GM21390 (cell line): ENCODE data around the gene TAP1.
"Not testable (repeated sequence)": the region's sequence is repeated elsewhere in the genome, so short reads cannot be mapped to it uniquely, and the experiment has no call there.

Experiments used
- ATAC-seq: cut with Tn5 transposase; IDR thresholded peaks from one replicate; pipeline ENCODE4 v1.9.1; 2021; ENCODE audit not compliant: unreplicated experiment

Gene TAP1

DNA sequence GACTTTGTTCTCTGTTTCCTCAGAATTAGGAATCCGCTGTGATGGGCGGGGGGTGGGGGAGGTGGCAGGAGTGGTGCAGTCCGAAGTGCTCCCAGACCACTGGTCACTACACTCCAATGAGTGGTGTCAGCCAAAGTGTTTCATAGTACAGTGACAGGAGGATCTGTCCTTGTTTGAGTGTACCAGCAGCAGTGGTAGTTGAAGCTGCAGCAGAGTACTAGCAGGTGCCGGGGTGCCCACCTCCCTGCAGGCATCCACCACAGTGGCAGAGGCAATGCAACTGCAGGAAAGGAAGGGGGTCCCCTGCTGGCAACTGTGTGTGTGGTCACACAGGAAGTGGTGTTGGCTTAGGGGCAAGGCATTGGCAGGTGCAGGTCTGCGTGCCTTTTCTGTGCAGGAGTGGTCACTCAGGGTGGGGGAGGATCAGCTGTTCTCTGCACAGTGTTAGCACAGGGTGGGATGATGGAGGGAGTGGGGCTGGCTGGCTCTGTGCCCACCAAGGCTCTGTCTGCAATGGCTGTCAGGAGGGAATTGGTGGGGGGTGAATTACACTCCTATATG, 46.4 kb downstream of the TAP1 start:
- no peak for ATAC-seq

GRCh38 chr6:32805404-32805803, 48.1 kb downstream of the TAP1 start:
- not testable (repeated sequence) for ATAC-seq

GRCh38 chr6:32803416-32803815, 50.1 kb downstream of the TAP1 start:
- no peak for ATAC-seq

DNA sequence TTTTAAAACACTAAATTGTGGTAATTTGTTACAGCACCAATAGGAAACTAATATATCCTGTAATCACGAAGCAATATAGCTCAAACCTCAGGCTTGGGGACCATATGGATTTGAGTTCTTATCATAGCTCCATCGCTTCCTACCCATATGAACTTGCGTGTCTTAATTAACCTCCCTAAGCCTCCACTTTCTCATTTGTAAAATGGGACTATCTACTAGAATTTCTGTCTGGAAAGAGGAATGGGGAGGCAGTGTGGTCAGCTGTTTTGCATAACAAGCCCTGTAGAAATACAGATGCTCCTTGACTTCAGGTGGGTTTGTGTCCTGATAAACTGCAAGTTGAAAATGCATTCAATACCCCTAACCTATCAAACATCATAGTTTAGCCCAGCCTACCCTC, 53.8 kb downstream of the TAP1 start:
- ATAC-seq: no peak

DNA sequence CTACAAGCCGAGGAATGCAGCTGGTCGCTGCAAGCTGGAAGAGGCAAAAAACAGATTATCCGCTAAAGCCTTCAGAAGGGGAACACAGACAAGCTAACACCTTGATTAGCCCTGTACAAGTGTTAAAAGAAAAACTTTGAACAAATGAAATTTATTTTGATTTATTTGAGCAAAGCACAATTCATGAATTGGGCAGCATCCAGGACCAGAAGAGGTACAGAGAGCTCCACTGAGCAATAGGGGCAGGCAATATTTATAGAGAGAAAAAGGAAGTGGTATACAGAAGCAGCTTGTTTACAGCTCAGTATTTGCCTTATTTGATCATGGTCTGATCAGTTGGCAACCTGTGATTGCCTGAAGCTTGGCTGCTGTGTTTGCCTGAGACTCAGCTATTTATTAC, 54.3 kb downstream of the TAP1 start:
- ATAC-seq: no peak

DNA sequence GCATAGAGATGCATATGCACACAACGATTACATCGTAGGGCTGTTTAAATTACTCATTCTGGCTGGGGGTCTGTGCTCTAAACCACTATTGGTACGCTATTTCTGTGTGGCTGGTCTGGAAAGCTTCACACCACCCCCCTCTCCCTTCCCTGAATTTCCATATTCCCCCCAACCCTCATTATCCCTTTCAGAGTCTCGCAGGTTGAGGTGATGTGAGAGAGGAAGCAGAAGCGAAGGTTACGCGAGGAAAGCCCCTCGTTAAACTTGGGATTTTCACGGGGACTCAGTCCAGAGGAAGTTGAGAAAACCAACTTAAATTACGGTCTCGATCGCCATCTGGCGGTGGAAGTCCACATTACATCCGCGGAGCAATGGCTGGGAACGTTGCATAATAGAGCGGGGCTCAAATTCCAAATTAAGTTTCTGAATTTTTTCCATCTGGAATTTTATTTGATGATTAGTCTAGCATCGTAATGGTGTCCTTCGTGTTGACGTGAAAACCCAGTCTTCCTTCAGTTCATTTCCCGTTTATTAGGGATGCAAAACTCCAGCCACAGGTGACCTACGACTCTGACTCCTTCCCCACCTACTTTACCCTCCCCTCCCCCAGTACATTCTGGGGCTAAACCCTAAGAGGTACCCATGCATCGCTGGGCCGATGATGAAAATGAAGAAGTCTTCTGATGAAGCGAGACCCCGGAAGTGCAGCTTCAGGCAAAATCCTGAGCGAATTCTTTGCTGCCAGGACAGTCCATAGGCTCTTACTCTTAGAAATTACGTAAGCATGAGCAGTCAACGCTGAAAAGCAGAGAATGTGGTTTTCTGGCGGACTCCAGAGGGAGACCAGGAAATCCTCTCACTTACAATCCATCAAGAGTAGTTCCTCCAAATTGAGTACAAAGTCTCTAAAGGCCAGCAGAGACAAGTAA, 56.4 kb downstream of the TAP1 start:
- ATAC-seq: no peak
